HG03575 (cell line): ENCODE measurements around the gene CCNDBP1.
"Not testable (repeated sequence)": the region's sequence is repeated elsewhere in the genome, so short reads cannot be mapped to it uniquely, and the experiment has no call there.

Experiments used
- ATAC-seq: cut with Tn5 transposase; IDR thresholded peaks from one replicate; pipeline ENCODE4 v1.9.1; 2021; ENCODE audit not compliant: unreplicated experiment, insufficient number of reproducible peaks, low FRiP score; ENCODE audit errors: extremely low read depth

CCNDBP1 gene

GRCh38 chr15:43211224-43211735 is 26.1 kb downstream of the CCNDBP1 start:
- ATAC-seq: no peak

DNA sequence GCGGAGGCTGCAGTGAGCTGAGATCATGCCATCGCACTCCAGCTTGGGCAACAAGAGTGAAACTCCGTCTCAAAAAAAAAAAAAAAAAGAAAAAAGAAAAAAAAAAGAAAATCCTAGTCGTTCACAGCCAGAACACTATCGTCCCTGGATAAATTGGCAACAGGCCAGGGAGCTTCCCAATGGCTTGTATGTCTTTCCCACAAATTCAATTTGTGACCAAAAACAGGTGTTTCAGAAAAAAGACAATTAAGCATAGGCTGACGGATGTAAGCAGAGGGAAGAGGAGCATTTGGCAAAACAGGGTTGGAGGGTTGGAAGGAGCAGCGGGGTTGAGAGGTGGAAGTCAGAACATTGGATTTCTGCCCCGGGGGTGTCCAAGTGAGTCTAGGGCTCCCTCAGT is 27.1 kb downstream of the CCNDBP1 start:
- no peak for ATAC-seq

- ATAC-seq: no peak
Measured at GRCh38 chr15:43212951-43213350, 27.7 kb downstream of the CCNDBP1 start.

GRCh38 chr15:43213466-43213865 is 28.3 kb downstream of the CCNDBP1 start:
- ATAC-seq: no peak

DNA sequence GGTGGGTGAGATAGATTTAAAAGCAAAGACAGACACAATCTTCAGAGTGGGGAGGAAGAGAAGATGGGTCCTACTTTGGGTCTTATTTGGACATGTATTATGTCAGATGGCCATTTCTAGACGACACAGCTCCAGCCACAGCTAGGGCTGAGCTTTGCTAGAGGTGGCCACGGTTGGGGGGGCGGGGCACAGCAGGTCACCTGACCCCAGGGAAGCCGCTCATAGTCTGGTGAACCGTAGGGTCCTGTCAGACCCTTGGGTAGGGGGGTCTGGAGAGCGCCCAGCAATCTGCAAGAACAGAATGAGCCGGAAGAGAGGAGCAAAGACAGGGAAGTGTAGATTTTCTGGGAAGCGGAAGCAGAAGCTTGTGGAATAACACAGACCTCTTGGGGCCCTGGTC is 29.0 kb downstream of the CCNDBP1 start:
- ATAC-seq: no peak

DNA sequence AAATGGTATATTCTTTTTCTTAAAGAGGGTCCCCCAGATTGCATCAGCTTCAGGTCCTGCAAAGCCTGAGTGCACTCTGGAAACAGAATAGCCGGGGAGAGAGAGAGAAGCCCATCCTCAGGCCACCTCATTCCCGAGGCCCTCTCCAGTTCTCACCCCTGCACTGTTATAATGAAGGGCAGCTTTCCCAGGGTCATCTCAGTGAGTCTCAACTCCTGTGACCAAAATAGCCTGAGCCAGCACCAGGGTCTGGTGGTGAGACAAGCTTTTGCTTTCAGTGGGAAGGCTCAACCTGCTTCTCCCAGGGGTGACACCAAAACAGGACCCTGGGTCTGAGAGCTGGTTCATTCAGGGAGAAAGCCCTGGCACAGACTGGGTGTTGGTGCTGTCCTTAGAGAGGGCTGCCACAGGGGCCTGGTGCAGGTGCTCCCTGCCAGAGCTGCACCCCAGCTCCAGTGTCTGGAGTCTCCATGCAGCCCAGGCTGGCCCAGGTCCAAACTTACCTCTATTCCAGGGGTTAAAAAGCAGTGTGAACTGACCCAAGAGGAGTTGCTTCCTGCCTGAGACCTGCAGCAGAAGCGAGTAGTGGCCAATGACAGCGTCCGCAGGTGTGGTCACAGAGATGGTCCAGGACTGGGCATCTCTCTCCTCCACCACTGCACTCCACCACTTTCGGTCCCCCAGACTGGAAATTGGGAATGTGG is 29.5 kb downstream of the CCNDBP1 start:
- ATAC-seq: no peak

DNA sequence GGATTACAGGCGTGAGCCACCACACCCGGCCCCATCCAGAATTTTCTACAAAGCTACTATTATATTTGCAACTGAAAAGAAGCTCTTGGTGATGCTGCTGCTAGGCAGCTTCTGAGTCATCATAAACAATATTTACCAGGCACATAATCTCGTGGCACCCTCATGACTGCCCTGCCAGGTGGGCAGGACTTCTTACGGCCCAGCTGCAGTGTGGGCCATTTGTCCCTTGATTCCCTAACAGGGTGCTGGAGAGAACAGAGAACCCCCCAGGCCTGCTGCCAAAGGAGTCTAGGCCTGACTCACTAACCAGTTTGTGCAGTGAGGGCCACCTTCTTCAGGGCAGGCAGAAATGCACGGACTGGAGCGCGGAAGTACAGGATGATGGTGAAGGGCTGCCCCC is 30.8 kb downstream of the CCNDBP1 start:
- no peak for ATAC-seq

DNA sequence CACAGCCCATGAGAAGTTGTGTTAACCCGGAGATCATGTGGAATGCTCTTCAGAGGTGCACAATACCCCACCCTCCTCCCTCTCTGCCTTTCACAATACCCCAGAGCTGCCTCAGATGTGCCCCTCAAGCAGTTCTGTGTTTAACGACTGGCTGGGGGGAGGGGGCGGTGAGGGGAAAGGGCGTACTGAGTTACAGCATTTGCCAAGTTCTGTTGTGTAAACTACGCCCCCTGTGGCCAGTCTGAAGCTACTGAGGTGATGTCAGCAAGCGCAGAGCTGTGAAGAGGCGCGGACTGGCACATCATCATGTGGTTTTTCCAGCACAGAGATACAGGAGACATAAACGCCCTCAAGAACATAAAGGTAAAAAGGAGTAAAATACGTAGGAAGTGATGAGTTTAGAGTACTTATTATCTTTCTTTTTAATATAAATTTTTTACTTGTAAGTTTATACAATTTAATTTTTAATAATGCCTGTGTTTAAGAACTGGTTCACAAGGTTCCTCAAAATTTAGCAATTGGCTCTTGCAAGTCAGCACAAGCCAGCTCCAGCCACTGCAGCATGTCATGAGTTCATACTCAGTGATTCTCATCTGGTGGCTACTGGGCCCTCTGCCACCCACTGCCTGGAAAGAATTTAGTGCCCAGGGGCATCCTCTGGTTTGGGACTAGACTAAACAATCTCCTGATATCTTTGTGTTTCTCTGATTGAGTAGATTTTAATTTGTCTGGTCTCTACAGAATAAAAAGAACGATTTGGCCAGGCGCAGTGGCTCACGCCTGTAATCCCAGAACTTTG is 33.9 kb downstream of the CCNDBP1 start:
- ATAC-seq: no peak

GRCh38 chr15:43219929-43220928 is 35.0 kb downstream of the CCNDBP1 start:
- no peak for ATAC-seq

- no peak for ATAC-seq
Measured at GRCh38 chr15:43220991-43221403, 35.8 kb downstream of the CCNDBP1 start, which contains the start of gene EPB42. EPB42 (minus strand) TSS chr15:43221018; CDS start chr15:43220825, 193 bp downstream.

GRCh38 chr15:43221422-43221821 is 36.2 kb downstream of the CCNDBP1 start:
- ATAC-seq: no peak

- no peak for ATAC-seq
Measured at GRCh38 chr15:43225201-43225949, 40.2 kb downstream of the CCNDBP1 start.

GRCh38 chr15:43225950-43226255 is 40.7 kb downstream of the CCNDBP1 start:
- not testable (repeated sequence) for ATAC-seq

- no peak for ATAC-seq
Measured at GRCh38 chr15:43226436-43227305, 41.5 kb downstream of the CCNDBP1 start.

- no peak for ATAC-seq
Measured at GRCh38 chr15:43229977-43230376, 44.8 kb downstream of the CCNDBP1 start.

GRCh38 chr15:43230640-43231115 is 45.5 kb downstream of the CCNDBP1 start:
- no peak for ATAC-seq

GRCh38 chr15:43232289-43232874 is 47.2 kb downstream of the CCNDBP1 start:
- ATAC-seq: no peak
